Stimulated activated naive CD4-positive, alpha-beta T cell treated with Interleukin-2 at 50 U/mL for 16 hours (primary cell): ENCODE measurements around the gene SENP8.
A peak's percentile ranks its signal among the peaks of the same experiment; 100 is the strongest.

Source experiments
- DNase-seq: peaks from one replicate; lab custom pipeline; 2025; lab: John Stamatoyannopoulos, UW

SENP8 gene

GRCh38 chr15:72113347-72114031, 4.7 kb upstream of the SENP8 start:
- DNase-seq = no peak

GRCh38 chr15:72116731-72117485, 1.3 kb upstream of the SENP8 start:
- DNase-seq = peak; percentile 5

GRCh38 chr15:72117486-72118016, 652 bp upstream of the SENP8 start:
- peak; percentile 86 for DNase-seq

- no peak for DNase-seq
These were observed 6.0 kb downstream of the SENP8 start for GRCh38 chr15:72124218-72124617.

DNA sequence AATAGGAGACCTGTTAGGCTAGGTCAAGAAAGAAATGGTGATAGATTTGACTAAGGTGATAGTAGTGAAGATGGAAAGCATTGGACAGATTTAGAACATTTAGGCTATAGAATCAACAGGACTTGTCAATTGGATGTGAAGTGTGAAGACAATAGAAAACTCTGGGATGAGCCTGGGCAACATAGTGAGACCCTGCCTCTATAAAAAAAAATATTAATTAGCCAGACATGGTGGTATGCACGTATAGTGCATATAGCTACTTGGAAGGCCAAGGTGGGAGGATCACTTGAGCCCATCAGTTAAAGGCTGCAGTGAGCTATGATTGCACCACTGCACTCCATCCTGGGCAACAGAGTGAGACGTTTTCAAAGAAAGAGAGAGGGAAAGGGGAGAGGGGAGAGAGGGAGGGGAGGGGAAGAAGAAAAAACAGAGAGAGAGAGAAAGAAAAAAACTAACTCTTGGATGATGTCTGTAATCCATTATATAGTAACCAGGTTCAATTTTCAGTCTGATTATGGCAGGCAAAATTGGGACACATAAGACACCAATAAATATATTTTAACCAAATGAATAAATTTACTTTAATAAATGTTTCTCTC, 9.6 kb downstream of the SENP8 start:
- DNase-seq = no peak

GRCh38 chr15:72128359-72128758, 10.2 kb downstream of the SENP8 start:
- DNase-seq = no peak

- DNase-seq = no peak
These were observed 12.1 kb downstream of the SENP8 start for GRCh38 chr15:72130272-72130671.

- no peak for DNase-seq
These were observed 13.7 kb downstream of the SENP8 start for GRCh38 chr15:72131922-72132321.

DNA sequence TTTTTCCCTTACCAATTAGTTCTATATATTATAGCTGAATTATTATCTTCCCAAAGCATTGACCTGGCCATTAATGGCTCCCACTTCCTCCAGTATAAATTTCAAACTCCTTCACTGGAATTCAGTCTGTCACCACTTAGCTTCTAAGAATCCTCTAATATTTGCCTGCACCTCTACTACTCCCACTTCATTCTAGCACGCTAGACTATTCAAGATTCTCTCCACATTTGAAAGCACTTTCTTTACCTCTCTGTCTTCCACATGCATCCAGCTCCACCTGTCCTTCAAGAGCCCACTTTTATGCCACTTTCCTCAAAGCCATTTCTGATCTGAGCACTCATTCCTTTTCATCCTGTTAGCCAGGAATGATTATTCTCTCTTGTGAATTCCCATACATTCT, 15.0 kb downstream of the SENP8 start:
- no peak for DNase-seq

DNA sequence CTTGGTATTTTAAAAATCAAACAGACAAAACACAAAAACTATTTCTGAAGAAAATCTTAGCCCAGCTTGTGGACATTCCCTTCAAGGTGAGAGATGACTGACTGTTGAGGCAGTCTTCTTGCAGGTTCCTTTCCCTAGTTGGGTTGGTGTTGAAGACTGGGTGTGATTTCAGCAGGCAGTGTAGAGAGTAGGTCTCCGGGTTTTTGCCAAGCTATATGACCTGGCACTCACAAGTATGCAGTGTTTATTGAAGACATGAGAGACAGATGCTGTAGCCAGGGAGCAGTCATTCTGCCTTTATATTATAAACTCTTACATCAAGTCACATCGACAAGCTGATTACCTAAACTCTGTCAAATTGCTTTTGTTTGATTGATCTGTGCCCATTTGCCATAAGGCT, 17.5 kb downstream of the SENP8 start:
- DNase-seq = no peak

- DNase-seq = no peak
These were observed 18.2 kb downstream of the SENP8 start for GRCh38 chr15:72136170-72137051.

- no peak for DNase-seq
These were observed 21.5 kb downstream of the SENP8 start for GRCh38 chr15:72139667-72140066.

- DNase-seq = no peak
These were observed 21.9 kb downstream of the SENP8 start for GRCh38 chr15:72140088-72140487.

GRCh38 chr15:72141171-72142084, 23.2 kb downstream of the SENP8 start:
- DNase-seq = no peak

DNA sequence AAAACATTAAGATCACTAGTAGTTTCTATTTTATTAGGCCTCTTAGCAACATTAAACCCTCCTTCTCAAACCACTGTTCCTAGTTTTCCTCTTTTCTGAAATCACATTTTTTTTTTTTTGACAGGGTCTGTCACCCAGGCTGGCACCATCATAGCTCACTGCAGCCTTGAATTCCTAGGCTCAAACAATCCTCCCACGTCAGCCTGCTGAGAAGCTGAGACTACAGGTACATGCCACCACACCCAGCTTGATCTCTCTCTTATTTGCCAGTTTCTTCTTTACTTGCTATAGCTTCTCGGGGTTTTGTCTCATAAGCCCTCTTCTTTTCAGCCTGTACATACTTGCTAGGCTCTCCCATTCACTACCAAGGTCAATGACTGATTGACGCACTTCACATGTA, 28.0 kb downstream of the SENP8 start:
- no peak for DNase-seq

GRCh38 chr15:72146934-72147333, 28.7 kb downstream of the SENP8 start:
- no peak for DNase-seq

DNA sequence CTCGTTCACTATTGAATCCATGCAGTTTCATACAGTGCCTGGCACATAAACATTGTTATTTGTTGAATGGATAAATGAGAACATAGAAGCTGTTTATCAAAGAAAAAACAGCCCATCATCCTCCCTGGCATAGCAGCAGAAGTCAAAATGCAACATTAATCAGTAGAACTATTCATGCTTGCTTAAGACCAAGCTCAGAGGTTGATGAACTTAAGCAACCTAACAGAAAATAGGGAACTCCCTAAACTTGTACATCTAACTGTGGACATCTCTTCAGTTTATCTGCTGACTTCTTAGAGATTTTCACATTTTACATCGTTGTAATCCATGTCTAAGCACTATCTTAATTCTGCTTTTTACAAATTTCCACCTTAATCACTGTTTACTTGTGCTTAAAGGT, 29.2 kb downstream of the SENP8 start:
- no peak for DNase-seq

GRCh38 chr15:72153269-72154000, 35.2 kb downstream of the SENP8 start:
- no peak for DNase-seq

DNA sequence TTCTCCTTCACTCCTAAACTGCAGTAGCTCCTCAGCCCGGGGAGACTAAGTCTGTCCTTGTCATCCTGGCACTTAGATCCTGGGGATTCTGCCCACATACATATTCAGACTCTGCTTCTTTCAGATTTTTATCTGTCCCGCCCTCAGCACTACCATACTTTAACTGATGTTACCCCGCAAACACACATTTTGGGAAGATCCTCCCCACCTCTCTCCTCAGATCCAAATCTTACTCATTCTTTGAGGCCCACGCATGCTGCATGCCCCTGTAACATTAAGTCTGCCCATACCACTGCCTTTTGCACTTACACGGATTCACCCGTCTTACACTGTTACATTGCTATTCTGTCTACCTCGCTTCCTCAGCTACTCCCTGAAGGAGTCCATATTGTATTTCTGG, 36.1 kb downstream of the SENP8 start:
- DNase-seq = no peak

- DNase-seq = no peak
These were observed 36.9 kb downstream of the SENP8 start for GRCh38 chr15:72155003-72155621.
